A673 (cell line): ENCODE data around the gene ROS1. TPM values are rescaled to one million over a fixed set of nuclear protein-coding genes. Genes with fewer than 3 reads are reported as not detected.

Experiments
- BruUV-seq: library from RNA; stranded (reverse); fragments of 400-500 nt; replicated peaks from 2 replicates; lab custom pipeline; 2021; lab: Mats Ljungman, UMichigan
- CTCF ChIA-PET: fragments of 300-600 bp; sonication (Branson Sonifier 250); formaldehyde crosslinking; loops from one replicate; lab custom pipeline; 2022; ENCODE audit warnings: antibody characterized with exemption; lab: Charles Lee
- POLR2A ChIA-PET: fragments of 300-600 bp; sonication (Branson Sonifier 250); formaldehyde crosslinking; loops from one replicate; lab custom pipeline; 2022; ENCODE audit warnings: antibody characterized with exemption; ENCODE audit not compliant: low non-redundant PET; lab: Charles Lee
- DNase-seq: peaks from one replicate; pipeline ENCODE4 v3.0.0-alpha.2; 2015; ENCODE audit warnings: low spot score
- H3K27ac ChIP-seq: fragments of 200-600 bp; sonication (generic); 2 replicates; pipeline ENCODE4 v1.5.1; 2016; ENCODE audit warnings: mixed run types, low read depth, mild to moderate bottlenecking, mixed read lengths, antibody characterized with exemption, low read length; ENCODE audit not compliant: poor library complexity, severe bottlenecking
- H3K27me3 ChIP-seq: fragments of 200-600 bp; sonication (generic); replicated peaks from 2 replicates; pipeline ENCODE4 v1.6.1; 2017; ENCODE audit warnings: mixed run types, low read depth, mild to moderate bottlenecking, mixed read lengths, antibody characterized with exemption, low read length; ENCODE audit not compliant: insufficient read depth, poor library complexity
- H3K36me3 ChIP-seq: fragments of 200-600 bp; sonication (generic); 2 replicates; pipeline ENCODE4 v1.6.1; 2016; ENCODE audit warnings: mixed run types, mild to moderate bottlenecking, mixed read lengths, antibody characterized with exemption, low read length; ENCODE audit not compliant: insufficient read depth, poor library complexity, severe bottlenecking
- H3K4me1 ChIP-seq: fragments of 200-600 bp; sonication (generic); 2 replicates; pipeline ENCODE4 v1.6.1; 2017; ENCODE audit warnings: mixed run types, mild to moderate bottlenecking, mixed read lengths, antibody characterized with exemption, low read length; ENCODE audit not compliant: insufficient read depth, poor library complexity, severe bottlenecking
- H3K4me3 ChIP-seq: fragments of 200-600 bp; sonication (generic); 2 replicates; pipeline ENCODE4 v1.5.1; 2016; ENCODE audit warnings: low read depth, mixed run types, mild to moderate bottlenecking, mixed read lengths, low read length; ENCODE audit not compliant: poor library complexity, severe bottlenecking
- H3K9me3 ChIP-seq: fragments of 200-600 bp; sonication (generic); 2 replicates; pipeline ENCODE4 v1.6.1; 2016; ENCODE audit warnings: mixed run types, low read depth, mild to moderate bottlenecking, mixed read lengths, antibody characterized with exemption, low read length; ENCODE audit not compliant: poor library complexity, severe bottlenecking
- CTCF ChIP-seq: fragments of 300-800, 200-600 bp; sonication (generic); conservative IDR thresholded peaks from 2 replicates; pipeline ENCODE4 v1.5.1; 2017; ENCODE audit warnings: low read depth, mild to moderate bottlenecking, antibody characterized with exemption, low read length, moderate library complexity, mixed read lengths
- EZH2 ChIP-seq: fragments of 200-600 bp; sonication (generic); IDR thresholded peaks from 2 replicates; pipeline ENCODE4 v1.6.1; 2017; ENCODE audit warnings: borderline replicate concordance, low read depth, mild to moderate bottlenecking, mixed read lengths, antibody characterized with exemption, low read length; ENCODE audit not compliant: poor library complexity, severe bottlenecking
- intact Hi-C: fragments of 100-400 bp; cut with micrococcal nuclease; formaldehyde crosslinking; loops from one replicate; pipeline ENCODE4 v1.10.0; 2022; ENCODE audit not compliant: unreplicated experiment
- total RNA-seq: library from RNA; stranded (reverse); gene quantifications from 2 replicates; pipeline ENCODE4 v1.2.3, GENCODE V29; 2021

Gene ROS1
- total RNA-seq, 1 experiment from 2014 or later, result not detected

DNA sequence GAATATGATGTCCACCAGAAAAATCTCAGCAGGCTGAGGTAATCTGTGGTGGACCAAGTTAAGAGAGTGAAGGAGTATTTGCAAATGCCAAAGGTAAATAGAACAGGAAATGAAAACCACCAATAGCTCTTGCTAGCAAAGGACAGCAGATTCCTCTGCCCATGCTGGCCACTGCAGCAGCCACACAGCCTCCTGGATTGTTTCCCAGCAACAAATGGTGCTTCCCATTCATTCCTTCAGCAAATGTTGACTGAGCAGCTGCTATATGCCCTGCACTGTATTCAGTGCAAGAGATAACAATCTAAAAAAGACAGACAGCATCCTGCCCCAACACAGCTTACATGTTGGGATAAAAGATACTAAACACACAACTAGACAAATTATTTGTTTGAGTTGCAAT lies 11.0 kb downstream of the ROS1 start:
- BruUV-seq, result no TSS peak
- POLR2A ChIA-PET, result interaction anchor here (0.7 kb wide), 1 partner anchor 11 kb away, joined by 3 read pairs; the partner anchor contains the start of gene ROS1
- H3K36me3 ChIP-seq, result no peaks in the 10 kb centered on the region
- peaks cover 30% of the 10 kb centered on the region for H3K27me3 ChIP-seq
- no peak for DNase-seq
- no peaks in the 10 kb centered on the region for H3K9me3 ChIP-seq
- CTCF ChIA-PET, result no interaction called here
- no peak for TF ChIP-seq CTCF
- TF ChIP-seq EZH2, result no peak
- H3K4me3 ChIP-seq, result no peak overlapping the region
- no peak overlapping the region for H3K27ac ChIP-seq
- no peaks in the 10 kb centered on the region for H3K4me1 ChIP-seq
- intact Hi-C loops, result no loop called here

- BruUV-seq, result no TSS peak
- Histone ChIP-seq H3K4me1 (no peaks in the 10 kb centered on the region), H3K9me3 (no peaks in the 10 kb centered on the region), H3K36me3 (no peaks in the 10 kb centered on the region), H3K4me3 (no peak overlapping the region), H3K27ac (no peak overlapping the region), H3K27me3 (peaks cover 26% of the 10 kb centered on the region)
- POLR2A ChIA-PET, result no interaction called here
- TF ChIP-seq CTCF (no peak), EZH2 (no peak)
- DNase-seq, result no peak
- CTCF ChIA-PET, result no interaction called here
- intact Hi-C loops, result no loop called here
These were observed 14.3 kb downstream of the ROS1 start for GRCh38 chr6:117411474-117411873.

DNA sequence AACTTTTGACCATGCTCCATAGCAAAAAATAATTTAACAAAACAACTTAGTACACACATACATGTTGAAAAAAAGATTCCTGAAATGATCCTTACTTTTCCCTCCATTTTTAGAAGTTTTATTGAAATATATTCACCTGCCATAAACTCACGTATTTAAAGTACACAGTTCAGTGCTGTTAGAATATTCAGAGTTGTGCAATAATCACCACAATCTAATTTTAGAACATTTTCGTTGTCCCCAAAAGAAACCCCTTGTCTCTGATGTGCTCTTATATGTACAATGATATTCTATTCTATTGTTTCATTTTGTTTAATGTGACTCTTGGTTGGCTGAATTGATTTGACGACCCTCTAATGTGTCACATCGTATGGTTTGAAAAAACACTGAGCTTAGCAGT lies 15.9 kb downstream of the ROS1 start:
- CTCF ChIA-PET, result no interaction called here
- H3K9me3 ChIP-seq, result no peaks in the 10 kb centered on the region
- TF ChIP-seq CTCF (no peak), EZH2 (no peak)
- no TSS peak for BruUV-seq
- H3K4me1 ChIP-seq, result no peaks in the 10 kb centered on the region
- intact Hi-C loops, result no loop called here
- H3K27ac ChIP-seq, result no peak overlapping the region
- no peak overlapping the region for H3K4me3 ChIP-seq
- no peak for DNase-seq
- H3K36me3 ChIP-seq, result no peaks in the 10 kb centered on the region
- POLR2A ChIA-PET, result no interaction called here
- H3K27me3 ChIP-seq, result peaks cover 26% of the 10 kb centered on the region
